ENCODE data around the gene CRIP2. TPM values are rescaled to one million over a fixed set of nuclear protein-coding genes. Genes with fewer than 3 reads are reported as not detected.

CRIP2 gene
- total RNA-seq, 4 donors from 2014 or later, result 101 to 160 (median 136) TPM

- intact Hi-C loops (cut with DNase I), result no loop called here
Observed at GRCh38 chr14:105508601-105509000, 34.0 kb downstream of the CRIP2 start.

DNA sequence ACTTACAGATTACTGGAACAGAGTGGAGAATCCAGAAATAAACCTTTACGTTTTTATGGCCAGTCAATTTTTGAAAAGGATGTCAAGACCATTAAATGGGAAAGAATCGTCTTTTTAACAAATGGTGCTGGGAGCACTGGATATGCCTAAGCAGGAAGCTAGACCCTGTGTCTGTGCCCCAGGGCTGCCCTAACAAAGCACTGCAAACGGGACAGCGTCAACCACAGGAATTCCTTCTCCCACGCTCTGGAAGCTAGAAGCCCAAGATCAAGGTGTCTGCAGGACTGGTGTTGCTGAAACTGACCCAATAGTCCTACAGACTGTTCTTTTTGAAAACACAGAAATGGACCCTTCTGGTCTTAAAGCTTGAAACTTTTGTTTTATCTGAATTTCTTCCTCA, 42.5 kb downstream of the CRIP2 start:
- intact Hi-C loops (cut with DNase I), result no loop called here

More at GRCh38 chr14:105508601-105509000, 34.0 kb downstream of the CRIP2 start:
- H3K9me3 ChIP-seq, result no peaks in the 10 kb centered on the region
- no peak overlapping the region for H3K27ac ChIP-seq
- no peaks in the 10 kb centered on the region for H3K27me3 ChIP-seq
- H3K4me1 ChIP-seq, result no peaks in the 10 kb centered on the region
- H3K36me3 ChIP-seq, result no peaks in the 10 kb centered on the region
- H3K4me3 ChIP-seq (replicated peaks in 1 of 3), result no peak overlapping the region
- 87 to 90% methylated on average over 12 of the region's 12 CpGs for WGBS, 2 donors
- DNase-seq, result no peak
- TF ChIP-seq POLR2A (IDR thresholded peaks at IDR 0.05) (no peak), CTCF (IDR thresholded peaks at IDR 0.05) (no peak)

GRCh38 chr14:105519946-105520698, 45.5 kb downstream of the CRIP2 start:
- H3K27ac ChIP-seq, result no peak overlapping the region
- no peak overlapping the region for H3K4me3 ChIP-seq (replicated peaks in 1 of 3)
- 69 to 70% methylated on average over 14 of the region's 14 CpGs for WGBS, 2 donors
- H3K4me1 ChIP-seq, result no peaks in the 10 kb centered on the region
- no peaks in the 10 kb centered on the region for H3K9me3 ChIP-seq
- TF ChIP-seq CTCF (IDR thresholded peaks at IDR 0.05), result no peak
- no peak for TF ChIP-seq POLR2A (IDR thresholded peaks at IDR 0.05)
- H3K27me3 ChIP-seq, result no peaks in the 10 kb centered on the region
- H3K36me3 ChIP-seq, result no peaks in the 10 kb centered on the region
- intact Hi-C loops (cut with DNase I), result no loop called here
- no peak for DNase-seq

More for the DNA sequence above, 42.5 kb downstream of the CRIP2 start:
- 47 to 79% methylated on average over 5 of the region's 5 CpGs for WGBS, 2 donors
- Histone ChIP-seq H3K27ac (no peak overlapping the region), H3K4me1 (no peaks in the 10 kb centered on the region), H3K27me3 (no peaks in the 10 kb centered on the region), H3K36me3 (no peaks in the 10 kb centered on the region), H3K9me3 (no peaks in the 10 kb centered on the region), H3K4me3 (replicated peaks in 1 of 3) (no peak overlapping the region)
- TF ChIP-seq POLR2A (IDR thresholded peaks at IDR 0.05), result no peak
- no peak for DNase-seq

DNA sequence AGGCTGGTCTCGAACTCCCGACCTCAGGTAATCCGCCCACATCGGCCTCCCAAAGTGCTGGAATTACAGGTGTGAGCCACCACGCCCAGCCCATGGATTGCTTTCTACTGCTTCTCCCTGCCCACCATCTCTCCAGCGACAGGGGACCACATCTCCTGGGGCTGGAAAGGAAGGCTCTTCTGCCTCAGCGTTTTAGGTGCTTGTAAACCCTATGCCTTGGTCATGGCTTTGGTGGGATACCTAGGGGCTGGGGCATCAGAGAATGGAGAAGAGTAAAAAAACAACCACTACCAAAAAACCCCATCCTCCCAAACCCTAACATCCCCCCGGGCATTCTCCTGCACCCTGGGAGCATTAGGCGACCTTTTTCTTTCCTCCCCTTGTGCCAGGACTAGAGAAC, 50.7 kb downstream of the CRIP2 start:
- WGBS, 2 donors, result 90 to 98% methylated on average over 9 of the region's 9 CpGs
- H3K4me3 ChIP-seq (replicated peaks in 1 of 3), result no peak overlapping the region
- no peaks in the 10 kb centered on the region for H3K27me3 ChIP-seq
- H3K9me3 ChIP-seq, result no peaks in the 10 kb centered on the region
- H3K4me1 ChIP-seq, result peaks cover 15 to 24% of the 10 kb centered on the region in 2 donors
- no peaks in the 10 kb centered on the region for H3K36me3 ChIP-seq
- intact Hi-C loops (cut with DNase I), result loop anchor here (5.0 kb wide), 1 partner anchor 153 kb away; no protein-coding TSS in a partner anchor
- no peak for DNase-seq
- TF ChIP-seq CTCF (IDR thresholded peaks at IDR 0.05) (no peak), POLR2A (IDR thresholded peaks at IDR 0.05) (no peak)
- H3K27ac ChIP-seq, result no peak overlapping the region

DNA sequence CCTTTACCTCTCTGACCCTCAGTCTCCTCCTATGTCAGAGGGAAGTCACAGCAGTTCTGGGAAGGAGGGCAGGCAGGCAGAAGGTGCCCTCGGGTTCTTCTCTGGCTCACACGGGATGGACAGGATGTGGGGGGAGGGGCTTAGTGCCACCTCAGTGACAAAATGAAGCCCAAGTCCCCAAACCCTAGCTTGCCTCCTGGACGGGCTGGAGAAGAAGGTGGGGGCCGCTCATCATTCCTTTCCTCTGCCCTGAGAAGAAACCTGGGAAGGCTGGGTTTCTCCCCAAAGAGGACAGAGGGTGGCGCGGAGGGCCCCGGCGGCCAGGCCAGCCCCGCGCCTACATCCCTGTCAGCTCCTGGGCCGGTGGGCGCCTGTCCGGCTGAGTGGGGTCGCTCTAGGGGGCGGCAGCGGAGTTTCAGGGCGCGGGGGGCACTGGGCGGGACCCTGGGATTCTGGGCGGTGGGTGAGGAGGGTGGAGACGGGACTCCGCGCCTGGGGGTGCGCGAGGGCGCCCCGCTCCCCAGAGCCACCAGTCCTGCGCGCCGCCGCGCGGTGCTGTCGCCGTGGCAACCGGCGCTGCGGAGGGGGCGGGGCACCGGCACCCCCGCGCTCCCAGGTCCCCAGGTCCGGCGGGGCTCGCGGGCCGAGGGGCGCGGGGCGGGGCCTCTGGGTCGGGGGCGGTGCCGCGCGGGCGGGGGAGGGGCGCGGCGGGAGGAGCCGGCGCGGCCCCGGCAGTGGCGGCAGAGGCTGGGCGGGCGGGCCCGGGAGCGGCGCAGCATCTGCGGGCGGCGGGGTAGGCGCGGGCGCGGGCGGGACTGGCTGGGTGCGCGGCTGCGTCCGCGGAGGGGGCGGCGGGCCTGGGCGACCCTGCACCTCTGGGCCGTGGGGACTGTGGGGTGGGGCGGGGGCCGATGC, 51.5 kb downstream of the CRIP2 start, which contains the start of gene TMEM121:
TMEM121 (plus strand) TSS at position 723 of the 915 bp plus-strand sequence. CDS start 2,252 bp downstream, outside the sequence.
- H3K9me3 ChIP-seq, result no peaks in the 10 kb centered on the region
- peak; percentile 17 to 38 for DNase-seq
- H3K36me3 ChIP-seq, result no peaks in the 10 kb centered on the region
- 2 to 3% methylated on average over 9 to 12 of the region's 88 CpGs for WGBS, 2 donors
- no peaks in the 10 kb centered on the region for H3K27me3 ChIP-seq
- H3K4me1 ChIP-seq, result peaks cover 15 to 24% of the 10 kb centered on the region in 2 donors
- intact Hi-C loops (cut with DNase I), result loop anchor here (5.0 kb wide), 1 partner anchor 154 kb away; no protein-coding TSS in a partner anchor
- peak within 1 kb of the TSS in 2 of 3 donors; percentile 32 to 69 for H3K4me3 ChIP-seq (replicated peaks in 1 of 3)
- TF ChIP-seq POLR2A (IDR thresholded peaks at IDR 0.05) (no peak), CTCF (IDR thresholded peaks at IDR 0.05) (no peak)
- H3K27ac ChIP-seq, result no peak within 1 kb of the TSS
